ENCODE data around the gene ERGIC3.
"Not testable (repeated sequence)": the region's sequence is repeated elsewhere in the genome, so short reads cannot be mapped to it uniquely, and the experiment has no call there.

The ERGIC3 gene

GRCh38 chr20:35518955-35519354 is 22.9 kb upstream of the ERGIC3 start:
- DNase-seq = no peak

- DNase-seq = peak; percentile 64
Observed at GRCh38 chr20:35523298-35523888, 18.5 kb upstream of the ERGIC3 start.

DNA sequence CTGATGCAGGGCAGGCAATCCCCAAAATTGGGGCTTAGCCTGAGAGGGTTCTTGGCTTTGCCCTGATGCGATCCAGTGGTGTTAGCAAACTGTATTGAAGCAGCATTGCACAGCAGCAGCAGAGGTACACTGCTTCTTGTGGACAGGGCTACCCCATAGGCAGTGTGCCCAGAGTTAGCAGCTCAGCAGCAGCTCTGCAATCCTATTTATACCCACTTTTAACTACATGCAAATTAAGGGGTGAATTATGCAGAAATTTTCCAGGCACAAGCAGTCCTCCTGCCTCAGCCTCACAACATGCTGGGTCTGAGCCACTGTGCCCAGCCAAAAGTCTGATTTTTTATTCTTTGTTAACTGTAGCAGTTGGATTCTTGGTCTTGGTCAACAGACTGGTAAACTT is 16.2 kb upstream of the ERGIC3 start:
- no peak for DNase-seq

GRCh38 chr20:35527122-35527769 is 14.6 kb upstream of the ERGIC3 start:
- DNase-seq = no peak

DNA sequence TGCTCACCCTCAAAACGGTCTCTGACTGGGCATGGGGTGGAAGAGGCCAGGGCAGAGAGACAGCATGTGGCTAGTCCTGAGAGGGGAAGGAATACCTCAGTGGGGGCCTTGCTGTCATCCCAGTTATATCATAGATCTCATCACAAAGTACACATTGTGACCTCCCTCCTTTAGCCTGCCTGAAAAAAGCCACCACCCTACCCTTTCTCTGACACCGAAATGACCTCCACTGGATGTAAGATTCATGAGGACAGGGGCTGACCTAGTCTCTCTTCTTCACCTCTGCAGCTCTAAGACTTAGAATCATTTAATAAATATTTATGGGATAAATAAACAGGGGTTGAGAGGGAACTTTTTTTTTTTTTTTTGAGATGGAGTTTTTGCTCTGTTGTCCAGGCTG is 12.3 kb upstream of the ERGIC3 start, which contains the start of gene C20orf173:
C20orf173 (minus strand) TSS at position 101 of the 400 bp plus-strand sequence. CDS start 279 bp downstream, outside the sequence.
- DNase-seq = no peak

- DNase-seq = no peak
Observed at GRCh38 chr20:35539756-35540212, 2.1 kb upstream of the ERGIC3 start.

- no peak for DNase-seq
Observed at GRCh38 chr20:35541118-35541782, 628 bp upstream of the ERGIC3 start.

DNA sequence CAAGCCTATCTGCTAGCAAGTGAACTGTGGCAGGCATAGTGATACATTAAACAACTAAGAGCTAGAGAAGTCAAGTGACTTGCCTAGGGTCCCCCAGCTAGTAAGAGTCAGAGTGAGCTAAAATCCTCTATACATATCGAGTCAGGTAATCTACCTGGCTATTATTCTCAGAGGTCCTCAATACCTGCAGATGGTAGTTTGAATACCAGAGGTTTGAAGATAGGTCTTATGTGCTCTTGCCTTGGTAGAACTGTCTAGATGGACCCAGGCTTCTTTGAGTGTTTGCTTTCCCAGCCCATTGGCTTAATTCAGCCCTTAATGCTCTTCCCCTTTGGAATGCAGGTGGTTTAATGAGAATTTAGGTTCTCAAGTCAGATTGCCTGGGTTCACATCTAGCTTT is 1.1 kb downstream of the ERGIC3 start:
- DNase-seq = no peak

- DNase-seq = no peak
Observed at GRCh38 chr20:35544436-35544835, 2.6 kb downstream of the ERGIC3 start.

DNA sequence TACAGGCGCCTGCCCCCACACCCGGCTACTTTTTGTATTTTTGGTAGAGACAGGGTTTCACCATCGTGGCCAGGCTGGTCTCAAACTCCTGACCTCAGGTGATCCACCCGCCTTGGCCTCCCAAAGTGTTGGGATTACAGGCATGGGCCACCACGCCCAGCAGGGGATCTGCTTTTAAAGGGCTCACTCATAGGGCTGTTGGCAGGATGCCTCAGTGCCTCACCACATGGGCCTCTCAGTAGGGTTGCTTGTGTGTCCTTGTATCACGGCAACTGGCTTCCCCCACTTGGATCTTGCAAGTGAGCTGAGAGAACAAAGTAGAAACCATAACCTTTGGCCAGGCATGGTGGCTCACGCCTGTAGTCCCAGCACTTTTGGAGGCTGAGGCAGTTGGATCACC is 3.1 kb downstream of the ERGIC3 start:
- not testable (repeated sequence) for DNase-seq

DNA sequence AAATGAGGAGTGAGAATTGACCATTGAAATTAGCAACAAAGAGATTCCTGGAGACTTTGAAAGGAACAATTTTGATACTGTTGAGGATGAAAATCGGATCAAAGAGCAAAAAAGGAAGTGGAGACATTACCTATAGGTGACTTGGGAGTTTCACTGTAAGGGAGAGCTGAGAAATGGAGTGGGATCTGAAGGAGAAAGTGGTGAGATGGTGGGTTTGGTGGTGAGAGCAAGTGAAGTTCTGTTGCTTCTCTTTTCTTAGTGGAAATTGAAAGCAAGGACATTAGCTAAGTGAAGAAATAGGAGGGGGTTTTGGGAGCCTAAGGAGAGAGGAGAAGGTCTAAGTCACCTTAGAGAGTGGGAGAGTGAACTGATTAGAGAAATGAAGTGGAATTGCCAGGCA is 4.2 kb downstream of the ERGIC3 start:
- no peak for DNase-seq

DNA sequence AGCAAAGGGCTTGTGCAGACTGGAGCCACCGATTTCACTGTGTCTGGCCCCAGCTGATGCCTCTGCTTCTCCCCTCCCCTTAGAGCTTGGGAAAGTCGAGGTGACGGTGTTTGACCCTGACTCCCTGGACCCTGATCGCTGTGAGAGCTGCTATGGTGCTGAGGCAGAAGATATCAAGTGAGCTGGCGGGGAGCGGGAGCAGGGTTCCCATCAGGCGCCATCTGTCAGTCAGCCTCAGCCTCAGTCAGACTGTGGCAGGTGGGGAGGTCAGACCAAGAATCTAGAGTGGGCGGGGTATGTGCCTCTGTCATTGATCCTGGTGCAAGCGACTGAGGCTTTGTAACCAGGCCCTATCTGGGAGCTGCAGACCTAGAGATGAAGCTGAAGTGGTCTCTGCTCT is 5.5 kb downstream of the ERGIC3 start:
- DNase-seq = no peak

DNA sequence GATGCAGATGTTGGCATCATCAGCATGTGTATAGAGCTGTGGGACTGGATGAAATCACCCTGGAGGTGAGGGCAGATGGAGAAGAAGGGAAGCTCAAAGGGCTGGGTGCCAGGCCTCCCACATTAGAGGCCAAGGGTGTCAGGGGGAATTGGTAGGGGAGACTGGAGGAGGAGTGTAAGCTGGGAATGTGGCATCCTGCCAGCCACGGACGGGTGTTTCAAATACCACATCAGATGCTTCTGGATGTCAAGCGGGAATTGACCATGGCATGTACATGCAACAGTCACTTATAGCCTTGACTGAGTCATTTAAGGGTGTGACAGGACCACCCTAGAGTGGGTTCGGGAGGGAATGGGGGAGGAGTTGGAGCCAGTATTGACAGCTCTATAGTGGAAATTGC is 9.6 kb downstream of the ERGIC3 start:
- DNase-seq = no peak

- DNase-seq = no peak
Observed at GRCh38 chr20:35552914-35553313, 11.0 kb downstream of the ERGIC3 start.

GRCh38 chr20:35555461-35555860 is 13.6 kb downstream of the ERGIC3 start:
- DNase-seq = not testable (repeated sequence)

DNA sequence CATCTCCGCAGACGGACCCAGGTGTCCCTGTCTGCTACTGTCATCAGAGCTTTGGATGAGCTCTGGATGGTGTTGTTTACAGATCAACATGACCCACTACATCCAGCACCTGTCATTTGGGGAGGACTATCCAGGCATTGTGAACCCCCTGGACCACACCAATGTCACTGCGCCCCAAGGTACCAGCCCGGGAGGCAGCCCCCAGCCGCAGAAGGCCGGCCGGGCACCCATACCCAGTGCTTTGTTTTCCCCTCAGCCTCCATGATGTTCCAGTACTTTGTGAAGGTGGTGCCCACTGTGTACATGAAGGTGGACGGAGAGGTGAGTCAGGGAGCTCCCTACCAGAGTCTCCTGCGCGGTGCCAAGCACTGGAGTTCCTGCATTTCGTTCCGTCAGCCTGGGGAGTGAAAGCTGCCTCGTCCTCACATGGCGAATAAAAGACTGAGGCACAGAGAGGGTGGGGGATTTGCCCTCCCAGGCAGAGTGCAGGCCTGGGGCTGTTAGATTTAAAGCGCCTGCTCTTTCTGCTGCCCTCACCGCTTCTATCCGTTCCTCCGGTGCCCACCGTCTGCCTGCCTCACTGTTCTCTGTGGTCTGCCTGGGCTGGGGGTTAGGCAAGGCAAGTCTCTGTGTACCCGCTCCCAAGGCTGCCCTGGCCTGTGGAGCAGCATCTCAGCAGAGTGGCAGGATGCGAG is 14.2 kb downstream of the ERGIC3 start:
- no peak for DNase-seq

DNA sequence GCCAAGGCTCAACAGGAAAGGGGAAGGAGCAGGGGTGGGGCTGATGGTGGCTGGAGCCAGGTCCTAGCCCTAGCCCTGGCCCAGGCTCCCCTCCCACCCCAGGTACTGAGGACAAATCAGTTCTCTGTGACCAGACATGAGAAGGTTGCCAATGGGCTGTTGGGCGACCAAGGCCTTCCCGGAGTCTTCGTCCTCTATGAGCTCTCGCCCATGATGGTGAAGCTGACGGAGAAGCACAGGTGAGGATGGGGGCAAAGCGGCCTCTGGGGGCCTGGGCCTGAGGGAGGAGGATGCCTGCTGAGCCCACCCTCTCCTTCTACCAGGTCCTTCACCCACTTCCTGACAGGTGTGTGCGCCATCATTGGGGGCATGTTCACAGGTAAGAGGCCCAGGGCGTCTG is 15.0 kb downstream of the ERGIC3 start:
- DNase-seq = no peak

DNA sequence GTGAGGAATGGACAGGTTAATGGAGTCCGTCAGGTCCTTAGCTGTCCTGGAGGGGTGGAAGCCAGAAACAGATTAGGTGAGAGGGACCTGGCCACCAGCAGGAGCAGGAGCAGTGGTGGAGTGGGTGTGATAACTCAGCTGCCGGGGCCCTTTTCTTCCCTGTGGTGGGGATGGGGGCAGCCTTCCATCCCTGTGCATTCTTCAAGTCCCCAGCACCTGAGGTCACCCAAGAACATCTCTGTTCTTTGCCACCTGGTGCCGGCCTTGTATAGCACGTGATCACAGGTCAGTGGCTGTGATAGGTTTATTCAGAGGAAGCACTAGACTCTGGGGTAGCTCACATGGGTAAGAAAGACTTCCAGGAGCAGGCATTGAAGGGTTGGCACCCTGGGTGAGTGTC is 16.6 kb downstream of the ERGIC3 start:
- no peak for DNase-seq

- DNase-seq = no peak
Observed at GRCh38 chr20:35559042-35559693, 17.3 kb downstream of the ERGIC3 start.

- DNase-seq = no peak
Observed at GRCh38 chr20:35560105-35560511, 18.2 kb downstream of the ERGIC3 start.

GRCh38 chr20:35560541-35560940 is 18.7 kb downstream of the ERGIC3 start:
- no peak for DNase-seq

- DNase-seq = peak; percentile 86
Observed at GRCh38 chr20:35561268-35561667, 19.4 kb downstream of the ERGIC3 start.

DNA sequence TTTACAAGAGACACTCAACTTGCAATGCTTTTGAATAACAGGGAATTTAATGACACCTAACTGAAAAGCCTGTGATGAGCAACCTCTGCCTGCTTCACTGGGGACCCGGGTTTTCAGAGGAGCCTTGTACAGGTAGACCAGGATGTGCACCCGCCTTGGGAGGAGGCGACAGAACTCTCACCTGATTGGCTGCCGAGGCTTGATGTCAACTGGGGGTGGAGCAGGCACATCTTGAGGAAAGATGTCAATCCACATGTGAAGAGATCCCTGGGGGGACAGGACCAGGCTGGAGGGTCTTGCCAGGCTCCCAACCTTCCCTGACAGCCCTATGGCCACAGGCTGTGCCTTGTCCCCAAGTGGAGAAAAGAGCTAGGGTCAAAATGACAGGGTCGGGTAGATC is 19.8 kb downstream of the ERGIC3 start:
- DNase-seq = no peak
